ENCODE results near the gene ITGB1BP1.

DNA sequence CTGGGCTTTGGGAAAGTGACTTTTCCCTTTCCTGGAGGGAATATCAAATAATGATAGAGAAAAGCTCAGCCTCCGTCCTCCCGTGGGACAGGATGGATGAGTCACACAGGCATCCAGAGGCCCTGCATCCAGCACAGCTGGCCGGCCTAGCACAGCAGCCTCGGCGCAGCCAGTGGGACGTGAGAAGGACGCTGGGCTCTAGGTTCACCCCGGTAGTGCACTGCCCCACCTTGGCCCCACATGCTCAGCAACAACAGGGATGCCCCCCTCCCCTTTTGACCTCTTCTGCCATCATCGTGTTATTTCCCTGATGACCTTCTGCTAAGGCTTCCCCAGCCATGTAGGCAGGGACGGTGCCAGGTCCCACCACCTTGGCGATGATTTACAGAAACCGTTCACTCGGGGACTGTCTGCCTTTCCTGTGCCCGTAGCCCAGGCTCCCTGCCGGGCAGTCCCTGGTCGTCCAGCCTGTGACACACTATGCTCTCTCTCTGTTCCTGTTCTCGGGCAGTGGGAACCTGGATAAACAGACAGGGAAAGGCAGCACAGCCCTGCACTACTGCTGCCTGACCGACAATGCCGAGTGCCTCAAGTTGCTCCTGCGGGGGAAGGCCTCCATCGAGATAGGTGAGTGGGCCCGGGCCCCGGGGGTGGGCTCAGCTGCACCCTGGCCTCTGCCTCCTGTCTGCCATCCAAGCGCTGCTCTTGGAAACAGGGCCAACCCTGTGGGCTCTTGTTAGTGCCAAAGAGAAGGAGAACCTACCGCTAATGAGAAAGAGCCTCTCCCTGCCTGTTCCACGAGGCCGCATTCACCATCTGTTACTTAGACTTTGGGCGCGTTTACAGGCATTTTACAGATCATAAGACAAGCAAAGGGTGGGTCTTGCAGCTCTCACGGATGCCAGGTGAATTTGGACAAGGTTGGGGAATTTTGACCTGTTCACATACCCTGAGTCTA lies 44.6 kb downstream of the ITGB1BP1 start:
- TF ChIP-seq POLR2A (IDR thresholded peaks at IDR 0.05): no peak
- TF ChIP-seq, protein P1, sequence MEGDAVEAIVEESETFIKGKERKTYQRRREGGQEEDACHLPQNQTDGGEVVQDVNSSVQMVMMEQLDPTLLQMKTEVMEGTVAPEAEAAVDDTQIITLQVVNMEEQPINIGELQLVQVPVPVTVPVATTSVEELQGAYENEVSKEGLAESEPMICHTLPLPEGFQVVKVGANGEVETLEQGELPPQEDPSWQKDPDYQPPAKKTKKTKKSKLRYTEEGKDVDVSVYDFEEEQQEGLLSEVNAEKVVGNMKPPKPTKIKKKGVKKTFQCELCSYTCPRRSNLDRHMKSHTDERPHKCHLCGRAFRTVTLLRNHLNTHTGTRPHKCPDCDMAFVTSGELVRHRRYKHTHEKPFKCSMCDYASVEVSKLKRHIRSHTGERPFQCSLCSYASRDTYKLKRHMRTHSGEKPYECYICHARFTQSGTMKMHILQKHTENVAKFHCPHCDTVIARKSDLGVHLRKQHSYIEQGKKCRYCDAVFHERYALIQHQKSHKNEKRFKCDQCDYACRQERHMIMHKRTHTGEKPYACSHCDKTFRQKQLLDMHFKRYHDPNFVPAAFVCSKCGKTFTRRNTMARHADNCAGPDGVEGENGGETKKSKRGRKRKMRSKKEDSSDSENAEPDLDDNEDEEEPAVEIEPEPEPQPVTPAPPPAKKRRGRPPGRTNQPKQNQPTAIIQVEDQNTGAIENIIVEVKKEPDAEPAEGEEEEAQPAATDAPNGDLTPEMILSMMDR (IDR thresholded peaks at IDR 0.05 in 8 of 11, conservative IDR thresholded peaks at IDR 0.05 in 3 of 11): no peak

All from spleen (tissue), 7 donors.